Thyroid gland (tissue), 4 donors: Measurements from ENCODE around the gene MSH5.

ENCODE experiments used
- CTCF ChIP-seq, 6 experiments: fragments of 200-600 bp in 3 of 6; fragments of 450-650 bp in 3 of 6; sonication (generic) in 3 of 6; IDR thresholded peaks; one replicate each; pipeline ENCODE4 v1.5.1; 2016 to 2019; ENCODE audit warnings: antibody characterized with exemption in 6 of 6, mild to moderate bottlenecking in 2 of 6, inconsistent platforms in 1 of 6, moderate library complexity in 1 of 6
- POLR2A ChIP-seq, 2 donors: fragments of 450-650 bp; IDR thresholded peaks; one replicate each; pipeline ENCODE4 v1.6.1; 2017; ENCODE audit warnings: antibody characterized with exemption in 2 of 2, mild to moderate bottlenecking in 2 of 2, moderate library complexity in 1 of 2

DNA sequence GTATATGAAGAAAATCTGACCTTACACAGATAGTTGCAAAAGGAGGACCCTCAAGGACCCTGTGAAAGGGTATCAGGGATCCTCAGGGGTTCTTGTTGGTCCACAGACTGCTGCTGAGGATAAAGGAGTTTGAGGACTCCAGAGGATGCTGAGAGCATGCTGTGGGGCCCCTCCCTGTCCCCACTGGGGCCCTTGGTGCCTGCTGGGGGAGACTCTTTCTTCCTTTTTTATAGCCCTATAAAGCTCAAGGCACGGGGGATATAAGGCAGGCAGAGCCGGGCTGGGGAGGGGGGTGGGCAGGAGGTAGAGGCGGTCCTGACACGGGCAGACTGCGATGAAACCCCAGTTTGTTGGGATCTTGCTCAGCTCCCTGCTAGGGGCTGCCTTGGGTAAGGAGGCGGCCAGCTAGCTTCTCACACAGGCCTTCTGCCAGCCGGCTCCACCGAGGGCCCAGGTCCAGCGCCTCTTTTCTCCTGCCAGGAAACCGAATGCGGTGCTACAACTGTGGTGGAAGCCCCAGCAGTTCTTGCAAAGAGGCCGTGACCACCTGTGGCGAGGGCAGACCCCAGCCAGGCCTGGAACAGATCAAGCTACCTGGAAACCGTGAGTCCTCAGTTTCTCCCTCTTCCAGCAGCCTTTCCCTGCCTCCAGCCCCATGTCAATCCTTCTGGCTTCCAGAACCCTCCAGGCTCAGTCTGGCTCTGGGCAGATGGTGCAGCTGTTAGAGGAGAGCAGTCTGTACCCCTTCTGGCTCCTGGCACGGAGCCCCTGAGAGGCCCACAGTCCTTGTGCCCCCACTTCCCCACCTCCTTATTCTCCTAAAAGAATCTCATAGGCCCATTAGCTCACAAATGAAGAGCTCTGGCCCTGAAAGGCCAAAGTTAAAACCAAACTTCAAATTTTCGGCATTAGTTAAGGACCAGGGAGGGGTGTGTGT, 24.5 kb upstream of the MSH5 start, which contains the start of gene LY6G6D:
- no peak for TF ChIP-seq CTCF (IDR thresholded peaks at IDR 0.05)
- TF ChIP-seq POLR2A (IDR thresholded peaks at IDR 0.05) = no peak
